ENCODE results near the gene FAM83F.

The FAM83F gene

DNA sequence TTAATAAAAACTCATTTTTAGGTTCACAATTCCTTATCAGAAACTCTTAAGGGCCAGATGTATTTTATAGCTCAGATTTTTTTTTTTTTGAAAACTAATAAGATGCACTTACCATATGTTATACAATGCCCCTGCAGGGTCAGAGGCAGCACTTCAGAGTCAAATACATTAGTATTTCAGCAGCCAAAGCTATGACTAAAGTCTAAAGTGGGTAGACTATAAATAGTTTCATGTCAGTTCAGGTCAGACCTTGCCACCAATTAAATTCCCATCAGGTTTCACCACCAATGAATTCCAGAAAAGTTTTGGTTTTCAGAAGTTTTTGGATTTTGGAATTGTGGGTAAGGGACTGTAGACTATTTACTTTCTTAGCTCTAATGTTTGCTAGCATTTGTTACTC, 75.9 kb downstream of the FAM83F start:
- Histone ChIP-seq H3K9me3 (ENCODE audit: control insufficient read depth, insufficient read depth, low read length) (no peaks in the 10 kb centered on the region), H3K36me3 (ENCODE audit: control insufficient read depth, insufficient read depth, low read length) (no peaks in the 10 kb centered on the region), H3K4me1 (ENCODE audit: control insufficient read depth, insufficient read depth, low read length) (no peaks in the 10 kb centered on the region), H3K4me3 (ENCODE audit: low read length) (no peak overlapping the region), H3K27me3 (ENCODE audit: control insufficient read depth, insufficient read depth, low read length) (no peaks in the 10 kb centered on the region), H3K27ac (ENCODE audit: low read length) (no peak overlapping the region)
- no peak for DNase-seq (ENCODE audit: low read depth, low spot score)

DNA sequence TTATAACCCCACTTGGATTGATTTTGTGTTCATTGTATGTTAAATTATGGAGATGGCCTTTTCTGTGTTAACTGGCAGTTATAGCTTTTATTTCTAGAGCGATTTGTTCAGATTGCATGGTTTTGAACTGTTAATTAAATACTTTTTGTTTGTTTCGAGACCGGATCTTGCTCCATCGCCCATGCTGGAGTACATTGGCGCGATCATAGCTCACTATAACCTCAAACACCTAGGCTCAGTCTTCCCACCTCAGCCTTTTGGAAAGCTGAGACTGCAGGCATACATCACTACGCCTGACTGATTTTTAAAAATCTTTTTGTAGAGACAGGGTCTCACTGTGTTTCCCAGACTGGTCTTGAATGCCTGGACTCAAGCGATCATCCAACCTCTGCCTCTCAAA, 77.0 kb downstream of the FAM83F start:
- Histone ChIP-seq H3K4me1 (ENCODE audit: control insufficient read depth, insufficient read depth, low read length) (no peaks in the 10 kb centered on the region), H3K4me3 (ENCODE audit: low read length) (no peak overlapping the region), H3K36me3 (ENCODE audit: control insufficient read depth, insufficient read depth, low read length) (no peaks in the 10 kb centered on the region), H3K9me3 (ENCODE audit: control insufficient read depth, insufficient read depth, low read length) (no peaks in the 10 kb centered on the region), H3K27me3 (ENCODE audit: control insufficient read depth, insufficient read depth, low read length) (no peaks in the 10 kb centered on the region), H3K27ac (ENCODE audit: low read length) (no peak overlapping the region)
- DNase-seq (ENCODE audit: low read depth, low spot score): no peak
- WGBS (ENCODE audit: insufficient coverage, insufficient read length): no CpG with 5 or more reads among the region's 8 CpGs

DNA sequence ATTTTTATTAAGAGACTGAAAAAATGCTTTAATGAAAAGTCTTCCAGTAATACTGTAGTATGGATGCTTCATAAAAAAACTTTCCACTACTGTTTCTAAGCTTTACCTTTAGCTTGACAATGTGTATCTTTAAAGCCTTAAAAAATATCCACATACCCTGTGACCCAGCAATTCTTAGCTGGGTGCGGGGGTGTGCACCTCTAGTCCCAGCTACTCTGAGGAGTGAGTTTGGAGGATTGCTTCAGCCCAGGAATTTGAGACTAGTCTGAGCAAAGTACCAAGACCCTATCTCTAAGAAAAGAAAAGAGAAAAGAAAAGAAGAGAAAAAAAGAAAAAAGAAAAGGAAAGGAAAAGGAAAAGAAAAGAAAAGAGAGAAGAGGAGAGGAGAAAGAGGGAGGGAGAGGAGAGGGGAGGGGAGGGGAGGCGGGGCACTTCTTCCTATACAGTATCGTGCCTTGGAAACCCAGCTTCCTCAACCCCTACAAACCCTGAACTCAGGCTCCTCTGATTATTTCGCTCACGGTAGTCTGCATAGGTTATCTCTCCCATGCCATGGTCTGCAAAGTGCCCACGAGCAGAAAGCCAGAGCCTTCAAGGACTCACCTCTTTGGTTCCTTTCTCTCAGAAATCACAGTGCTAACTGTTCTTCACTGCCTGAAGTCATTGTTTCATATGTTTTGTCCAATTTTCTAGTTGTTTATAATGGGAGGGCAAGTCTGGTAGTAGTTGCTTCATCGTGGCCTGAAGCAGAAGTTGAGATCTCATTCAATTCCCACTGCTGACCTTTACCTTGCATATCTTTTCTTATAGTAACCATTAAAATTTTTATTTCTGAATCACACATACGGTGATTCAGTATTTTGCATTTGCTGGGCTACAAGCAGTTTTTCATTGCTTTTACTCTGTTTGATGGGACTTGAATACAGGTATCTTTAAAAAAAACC, 82.2 kb downstream of the FAM83F start:
- Histone ChIP-seq H3K9me3 (ENCODE audit: control insufficient read depth, insufficient read depth, low read length) (no peaks in the 10 kb centered on the region), H3K27me3 (ENCODE audit: control insufficient read depth, insufficient read depth, low read length) (no peaks in the 10 kb centered on the region), H3K4me1 (ENCODE audit: control insufficient read depth, insufficient read depth, low read length) (no peaks in the 10 kb centered on the region), H3K36me3 (ENCODE audit: control insufficient read depth, insufficient read depth, low read length) (no peaks in the 10 kb centered on the region), H3K27ac (ENCODE audit: low read length) (no peak overlapping the region), H3K4me3 (ENCODE audit: low read length) (no peak overlapping the region)
- WGBS (ENCODE audit: insufficient coverage, insufficient read length): no CpG with 5 or more reads among the region's 8 CpGs
- DNase-seq (ENCODE audit: low read depth, low spot score): no peak

DNA sequence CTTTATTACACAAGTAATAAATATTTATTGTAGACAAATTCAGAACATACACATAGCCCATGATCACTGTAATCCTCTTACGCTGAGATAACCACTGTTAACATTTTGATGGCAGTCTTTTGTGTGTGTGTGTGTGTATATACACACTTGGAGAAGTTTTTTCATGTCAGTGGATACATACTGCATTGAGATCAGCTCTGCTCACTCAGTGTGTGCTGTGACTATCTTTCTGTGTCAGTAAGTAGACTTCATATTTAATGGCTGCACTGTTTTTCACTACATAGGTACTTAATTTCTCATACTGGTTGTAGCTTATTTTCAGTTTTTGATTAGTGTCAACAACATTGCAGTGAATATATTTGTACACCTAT, 82.9 kb downstream of the FAM83F start:
- no peaks in the 10 kb centered on the region for H3K27me3 ChIP-seq (ENCODE audit: control insufficient read depth, insufficient read depth, low read length)
- no peaks in the 10 kb centered on the region for H3K9me3 ChIP-seq (ENCODE audit: control insufficient read depth, insufficient read depth, low read length)
- no peak overlapping the region for H3K27ac ChIP-seq (ENCODE audit: low read length)
- WGBS (ENCODE audit: insufficient coverage, insufficient read length): no CpG with 5 or more reads among the region's 1 CpG
- no peaks in the 10 kb centered on the region for H3K4me1 ChIP-seq (ENCODE audit: control insufficient read depth, insufficient read depth, low read length)
- no peak overlapping the region for H3K4me3 ChIP-seq (ENCODE audit: low read length)
- no peaks in the 10 kb centered on the region for H3K36me3 ChIP-seq (ENCODE audit: control insufficient read depth, insufficient read depth, low read length)
- DNase-seq (ENCODE audit: low read depth, low spot score): no peak

DNA sequence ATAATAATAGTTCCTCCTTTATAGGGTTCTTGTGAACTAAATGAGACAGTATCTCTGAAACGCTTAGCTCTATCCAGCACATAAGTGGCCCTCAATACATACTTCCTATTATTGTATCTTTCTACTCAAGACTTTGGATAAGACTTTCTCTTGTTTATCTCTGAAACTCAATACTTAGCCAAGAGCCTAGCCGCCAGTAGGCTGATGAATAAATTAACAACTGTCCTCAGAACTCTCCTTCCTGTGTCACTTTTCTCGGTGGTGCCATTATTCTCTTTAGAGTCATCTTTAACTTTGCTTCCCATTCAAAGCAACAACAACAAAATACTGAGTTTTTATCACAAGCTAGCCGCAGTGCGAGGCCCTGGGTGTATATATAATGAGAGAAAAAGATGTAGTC, 86.9 kb downstream of the FAM83F start:
- Histone ChIP-seq H3K27ac (ENCODE audit: low read length) (no peak overlapping the region), H3K4me3 (ENCODE audit: low read length) (no peak overlapping the region), H3K4me1 (ENCODE audit: control insufficient read depth, insufficient read depth, low read length) (no peaks in the 10 kb centered on the region), H3K36me3 (ENCODE audit: control insufficient read depth, insufficient read depth, low read length) (no peaks in the 10 kb centered on the region), H3K9me3 (ENCODE audit: control insufficient read depth, insufficient read depth, low read length) (no peaks in the 10 kb centered on the region), H3K27me3 (ENCODE audit: control insufficient read depth, insufficient read depth, low read length) (no peaks in the 10 kb centered on the region)
- WGBS (ENCODE audit: insufficient coverage, insufficient read length): no CpG with 5 or more reads among the region's 5 CpGs
- no peak for DNase-seq (ENCODE audit: low read depth, low spot score)

- no CpG with 5 or more reads among the region's 1 CpG for WGBS (ENCODE audit: insufficient coverage, insufficient read length)
- no peaks in the 10 kb centered on the region for H3K9me3 ChIP-seq (ENCODE audit: control insufficient read depth, insufficient read depth, low read length)
Observed at GRCh38 chr22:40082184-40082583, 87.4 kb downstream of the FAM83F start.

DNA sequence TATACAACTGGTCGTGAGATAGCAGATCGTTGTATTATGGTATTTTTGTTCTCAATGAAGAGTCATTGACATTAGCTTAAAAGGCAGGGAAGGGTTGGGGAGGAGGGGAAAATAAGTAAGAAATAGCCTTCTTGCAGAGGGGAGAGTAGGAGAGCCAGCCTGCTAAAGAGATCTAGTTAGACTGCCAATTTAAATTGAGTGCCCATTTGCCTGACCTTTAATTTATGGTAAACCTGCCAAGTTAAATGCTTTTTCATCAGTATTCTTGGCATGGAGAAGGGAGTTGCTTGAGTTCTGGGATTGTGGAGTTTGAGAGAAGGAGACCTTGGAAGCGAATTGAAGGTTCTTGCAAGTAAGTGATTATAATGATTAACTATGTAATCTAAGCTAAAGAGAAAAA, 89.0 kb downstream of the FAM83F start:
- Histone ChIP-seq H3K27ac (ENCODE audit: low read length) (no peak overlapping the region), H3K27me3 (ENCODE audit: control insufficient read depth, insufficient read depth, low read length) (no peaks in the 10 kb centered on the region), H3K36me3 (ENCODE audit: control insufficient read depth, insufficient read depth, low read length) (no peaks in the 10 kb centered on the region), H3K9me3 (ENCODE audit: control insufficient read depth, insufficient read depth, low read length) (no peaks in the 10 kb centered on the region), H3K4me1 (ENCODE audit: control insufficient read depth, insufficient read depth, low read length) (no peaks in the 10 kb centered on the region), H3K4me3 (ENCODE audit: low read length) (no peak overlapping the region)
- no peak for DNase-seq (ENCODE audit: low read depth, low spot score)
- 100% methylated on average over 1 of the region's 3 CpGs for WGBS (ENCODE audit: insufficient coverage, insufficient read length)

More at GRCh38 chr22:40082184-40082583, 87.4 kb downstream of the FAM83F start:
- no peaks in the 10 kb centered on the region for H3K4me1 ChIP-seq (ENCODE audit: control insufficient read depth, insufficient read depth, low read length)
- no peaks in the 10 kb centered on the region for H3K27me3 ChIP-seq (ENCODE audit: control insufficient read depth, insufficient read depth, low read length)
- H3K4me3 ChIP-seq (ENCODE audit: low read length): no peak overlapping the region
- H3K27ac ChIP-seq (ENCODE audit: low read length): no peak overlapping the region
- no peaks in the 10 kb centered on the region for H3K36me3 ChIP-seq (ENCODE audit: control insufficient read depth, insufficient read depth, low read length)
- DNase-seq (ENCODE audit: low read depth, low spot score): no peak

GRCh38 chr22:40084246-40084645, 89.5 kb downstream of the FAM83F start:
- no peak overlapping the region for H3K4me3 ChIP-seq (ENCODE audit: low read length)
- no peaks in the 10 kb centered on the region for H3K4me1 ChIP-seq (ENCODE audit: control insufficient read depth, insufficient read depth, low read length)
- no peaks in the 10 kb centered on the region for H3K9me3 ChIP-seq (ENCODE audit: control insufficient read depth, insufficient read depth, low read length)
- no peak for DNase-seq (ENCODE audit: low read depth, low spot score)
- H3K36me3 ChIP-seq (ENCODE audit: control insufficient read depth, insufficient read depth, low read length): no peaks in the 10 kb centered on the region
- no peaks in the 10 kb centered on the region for H3K27me3 ChIP-seq (ENCODE audit: control insufficient read depth, insufficient read depth, low read length)
- no CpG with 5 or more reads among the region's 5 CpGs for WGBS (ENCODE audit: insufficient coverage, insufficient read length)
- no peak overlapping the region for H3K27ac ChIP-seq (ENCODE audit: low read length)

DNA sequence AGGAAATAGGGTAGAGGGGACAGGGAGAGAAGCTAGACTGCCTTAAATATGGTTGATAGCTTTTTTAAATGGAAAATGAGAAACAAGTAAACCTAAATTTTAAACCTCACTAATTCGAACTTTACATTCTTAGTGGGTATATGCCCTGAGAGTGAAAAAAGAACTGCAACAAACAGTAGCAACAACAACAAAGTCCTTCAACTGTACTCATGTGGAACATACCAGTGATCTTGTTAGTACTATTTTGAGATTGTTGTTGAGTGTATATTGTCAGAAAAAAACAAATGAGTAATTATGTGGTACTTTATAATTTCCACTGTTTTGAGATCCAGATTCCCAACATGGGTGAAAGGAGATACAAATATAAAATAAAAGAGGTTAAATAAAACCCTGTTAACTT, 94.1 kb downstream of the FAM83F start:
- no peak overlapping the region for H3K4me3 ChIP-seq (ENCODE audit: low read length)
- no peak overlapping the region for H3K27ac ChIP-seq (ENCODE audit: low read length)
- H3K9me3 ChIP-seq (ENCODE audit: control insufficient read depth, insufficient read depth, low read length): no peaks in the 10 kb centered on the region
- DNase-seq (ENCODE audit: low read depth, low spot score): no peak
- no CpG with 5 or more reads among the region's 1 CpG for WGBS (ENCODE audit: insufficient coverage, insufficient read length)
- H3K27me3 ChIP-seq (ENCODE audit: control insufficient read depth, insufficient read depth, low read length): no peaks in the 10 kb centered on the region
- H3K4me1 ChIP-seq (ENCODE audit: control insufficient read depth, insufficient read depth, low read length): no peaks in the 10 kb centered on the region
- no peaks in the 10 kb centered on the region for H3K36me3 ChIP-seq (ENCODE audit: control insufficient read depth, insufficient read depth, low read length)

All from iPS DF 6.9 (cell line).